Posterior cingulate gyrus (tissue), 11 donors: ENCODE results near the gene GTF2IRD1.
"Not testable (repeated sequence)": the region's sequence is repeated elsewhere in the genome, so short reads cannot be mapped to it uniquely, and the experiment has no call there.

Experiments used
- DNase-seq, 10 donors: peaks; one replicate each; pipeline versions ENCODE4 v3.0.0 to v3.0.0-alpha.2; 2020 to 2021; ENCODE audit warnings: mixed read lengths in 3 of 10
- intact Hi-C: fragments of 100-400 bp; cut with DNase I; formaldehyde crosslinking; loops from one replicate; pipeline ENCODE4 v1.15.1; 2023

The GTF2IRD1 gene

DNA sequence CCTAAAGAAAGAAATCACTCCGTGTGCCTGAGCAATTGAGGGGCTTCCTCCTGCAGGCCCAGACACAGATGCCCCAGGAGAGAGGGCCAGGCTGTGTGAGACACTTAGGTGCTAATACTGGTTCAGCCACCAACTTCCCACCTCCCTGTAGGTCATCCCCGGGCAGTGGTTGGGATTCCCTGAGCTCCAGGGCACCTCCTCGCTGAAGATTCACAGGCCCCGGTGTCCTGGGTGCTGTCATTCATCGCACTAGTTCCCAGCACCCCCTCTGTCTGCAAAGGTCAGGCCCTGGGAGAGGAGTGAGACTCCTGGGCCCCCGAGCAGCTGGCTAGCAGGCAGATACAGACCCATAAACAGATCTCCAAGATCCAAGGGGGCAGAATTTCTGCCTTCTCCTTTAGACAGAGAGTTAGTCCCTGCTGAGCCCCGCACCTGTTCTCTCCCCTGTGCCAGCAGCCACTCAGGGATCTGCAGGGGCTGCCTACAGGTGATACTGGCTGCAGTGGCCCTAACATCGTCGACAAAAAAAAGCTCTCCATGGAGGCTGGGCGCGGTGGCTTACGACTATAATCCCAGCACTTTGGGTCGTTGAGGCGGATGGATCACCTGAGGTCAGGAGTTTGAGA is 165.6 kb downstream of the GTF2IRD1 start:
- no peak for DNase-seq
- intact Hi-C loops, result no loop called here

DNA sequence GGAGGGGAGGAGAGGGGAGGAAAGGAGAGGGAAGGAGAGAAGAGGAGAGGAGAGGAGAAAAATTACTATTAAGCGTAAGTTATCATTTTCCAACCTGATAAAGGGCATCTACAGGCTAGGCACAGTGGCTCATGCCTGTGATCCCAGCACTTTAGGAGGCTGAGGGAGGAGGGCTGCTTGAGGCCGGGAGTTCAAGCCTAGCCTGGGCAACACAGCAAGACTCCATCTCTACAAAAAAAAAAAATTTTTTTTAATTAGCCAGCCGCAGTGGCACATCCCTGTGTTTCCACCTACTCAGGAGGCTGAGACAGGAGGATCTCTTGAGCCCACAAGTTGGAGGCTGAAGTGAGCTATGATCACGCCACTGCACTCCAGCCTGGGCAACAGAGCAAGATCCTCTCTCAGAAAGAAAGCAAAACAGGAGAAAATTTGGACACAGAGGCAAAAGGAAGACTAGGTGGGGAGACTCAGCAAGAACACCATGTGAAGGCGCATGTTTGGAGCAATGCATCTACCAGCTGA is 168.6 kb downstream of the GTF2IRD1 start:
- DNase-seq, result no peak
- intact Hi-C loops, result no loop called here

DNA sequence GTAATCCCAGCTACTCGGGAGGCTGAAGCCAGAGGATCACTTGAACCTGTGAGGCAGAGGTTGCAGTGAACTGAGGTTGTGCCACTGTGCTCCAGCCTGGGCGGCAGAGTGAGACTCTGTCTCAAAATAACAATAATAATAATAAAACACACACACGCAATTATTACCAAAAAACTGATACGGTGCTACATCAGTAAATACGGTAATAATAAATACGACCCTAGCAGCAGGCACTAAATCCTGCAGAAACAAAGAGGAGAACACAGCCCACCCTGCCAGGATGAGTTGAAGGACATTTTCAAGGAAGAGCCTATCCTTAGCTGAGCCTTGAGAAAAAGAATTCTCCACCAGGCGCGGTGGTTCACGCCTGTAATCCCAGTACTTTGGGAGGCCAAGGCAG is 169.4 kb downstream of the GTF2IRD1 start:
- intact Hi-C loops, result no loop called here

DNA sequence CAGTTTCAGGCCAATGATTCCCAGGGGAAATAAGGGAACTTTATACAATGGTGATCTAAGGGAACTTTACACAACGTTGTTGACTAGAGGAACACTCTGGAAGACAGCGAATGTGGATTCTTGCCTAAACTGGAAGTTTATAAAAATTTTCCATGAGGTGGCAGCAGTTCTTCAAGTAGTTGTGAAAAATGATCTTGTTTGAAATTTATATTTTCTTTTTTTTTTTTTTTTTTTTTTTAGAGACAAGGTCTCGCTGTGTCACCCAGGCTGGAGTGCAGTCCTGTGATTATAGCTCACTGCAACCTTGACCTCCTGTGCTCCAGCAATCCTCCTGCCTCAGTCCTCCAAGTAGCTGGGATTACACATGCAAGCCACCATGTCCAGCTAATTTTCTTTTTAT is 171.7 kb downstream of the GTF2IRD1 start:
- intact Hi-C loops, result no loop called here
- DNase-seq, result no peak

More for the DNA sequence above, 169.4 kb downstream of the GTF2IRD1 start:
- DNase-seq, result no peak

DNA sequence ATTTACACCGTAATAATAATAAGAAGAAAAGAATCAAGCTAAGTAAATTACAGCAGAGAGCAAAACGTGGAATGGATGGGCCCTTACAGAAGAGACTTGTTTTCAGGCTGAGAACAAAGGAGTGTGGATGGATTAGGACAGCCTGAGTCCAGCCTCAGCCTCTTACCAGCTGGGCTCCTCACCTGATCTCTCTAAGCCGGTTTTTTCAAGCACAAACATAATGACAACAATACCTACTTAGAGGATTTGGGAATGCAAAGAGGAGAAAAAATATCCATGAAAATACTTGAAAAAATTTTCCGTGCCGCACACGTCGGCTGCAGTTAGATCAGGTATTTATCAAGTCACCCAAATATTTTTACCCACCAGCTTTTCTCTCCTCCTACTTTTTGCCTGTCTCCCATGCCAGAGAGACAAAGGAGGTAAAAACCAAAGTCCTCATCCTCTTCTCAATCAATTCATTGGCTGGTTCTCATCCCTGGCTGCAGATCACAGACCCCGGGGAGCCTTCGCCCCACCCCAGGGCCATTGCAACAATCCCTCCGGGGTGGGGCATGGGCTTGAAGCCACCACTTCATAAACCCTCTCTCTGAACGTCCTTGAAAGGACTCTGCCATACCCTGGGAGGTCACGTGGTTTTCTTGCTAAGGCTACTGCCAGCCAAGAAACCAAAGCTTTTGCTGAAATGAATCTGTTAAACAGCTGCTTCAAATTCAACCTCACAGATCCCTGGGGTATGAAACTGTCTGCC is 174.1 kb downstream of the GTF2IRD1 start:
- intact Hi-C loops, result no loop called here
- peak in 1 of 10 donors; percentile 25 for DNase-seq

DNA sequence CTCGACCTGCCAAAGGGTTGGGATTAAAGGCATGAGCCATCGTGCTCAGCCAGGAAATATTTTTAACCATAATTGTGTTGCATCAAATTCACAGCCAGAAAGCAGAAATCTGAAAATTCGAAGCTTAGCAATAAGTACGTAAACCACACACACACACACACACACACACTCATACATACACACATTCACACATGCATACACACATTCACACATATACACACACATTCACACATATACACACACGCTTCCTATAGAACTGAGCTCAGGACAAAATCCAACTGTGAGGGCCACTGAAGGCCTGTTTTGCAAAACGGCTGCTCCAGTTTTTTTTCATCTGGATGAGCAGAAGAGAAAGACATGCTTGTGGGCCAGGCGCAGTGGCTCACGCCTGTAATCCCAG is 178.8 kb downstream of the GTF2IRD1 start:
- intact Hi-C loops, result loop anchor here (10.0 kb wide), 1 partner anchor 48 kb away; no protein-coding TSS in a partner anchor
- DNase-seq, result no peak

DNA sequence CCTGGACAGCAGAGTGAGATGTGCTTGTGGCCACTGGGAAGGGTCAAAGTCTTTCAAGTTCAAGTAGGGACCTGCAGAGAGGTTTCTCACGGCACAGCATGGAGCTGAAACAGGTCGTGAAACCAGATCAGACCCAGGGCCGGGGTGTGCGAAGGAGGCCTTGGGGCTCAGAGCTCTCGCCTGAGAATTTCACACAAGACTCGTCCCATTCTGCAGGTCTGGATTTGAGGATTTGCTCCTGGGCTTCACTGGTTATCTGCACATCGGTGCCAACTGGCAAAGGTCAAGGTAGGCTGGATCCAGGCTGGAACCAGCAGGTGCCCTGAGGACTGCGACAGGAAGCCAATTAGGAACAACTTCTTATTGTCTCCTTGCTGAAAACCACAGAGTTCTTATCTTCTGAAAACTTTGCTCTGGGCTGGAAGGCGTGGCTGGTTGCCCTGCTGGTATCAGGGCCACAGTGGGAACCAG is 179.8 kb downstream of the GTF2IRD1 start:
- DNase-seq, result no peak
- intact Hi-C loops, result loop anchor here (10.0 kb wide), 1 partner anchor 49 kb away; no protein-coding TSS in a partner anchor

DNA sequence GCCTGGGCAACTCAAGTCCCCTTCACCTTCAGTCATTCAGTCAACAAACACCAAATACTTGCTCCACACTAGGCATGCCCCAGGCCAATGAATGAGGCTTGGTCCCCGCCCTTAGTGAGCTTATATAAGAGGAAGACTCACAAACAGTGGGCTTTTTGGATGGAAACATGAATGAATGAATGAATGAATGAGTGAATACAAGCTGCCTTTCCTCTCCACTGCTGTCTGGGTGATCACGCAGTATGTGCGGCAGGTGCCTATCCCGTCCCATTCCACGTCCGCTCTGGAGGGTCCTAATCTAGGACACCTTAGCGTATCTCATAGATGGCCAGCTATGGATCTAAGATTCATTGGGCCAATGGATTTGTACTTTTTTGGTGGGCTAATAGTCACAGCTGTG is 184.0 kb downstream of the GTF2IRD1 start:
- intact Hi-C loops, result loop anchor here (10.0 kb wide), 1 partner anchor 53 kb away; no protein-coding TSS in a partner anchor

DNA sequence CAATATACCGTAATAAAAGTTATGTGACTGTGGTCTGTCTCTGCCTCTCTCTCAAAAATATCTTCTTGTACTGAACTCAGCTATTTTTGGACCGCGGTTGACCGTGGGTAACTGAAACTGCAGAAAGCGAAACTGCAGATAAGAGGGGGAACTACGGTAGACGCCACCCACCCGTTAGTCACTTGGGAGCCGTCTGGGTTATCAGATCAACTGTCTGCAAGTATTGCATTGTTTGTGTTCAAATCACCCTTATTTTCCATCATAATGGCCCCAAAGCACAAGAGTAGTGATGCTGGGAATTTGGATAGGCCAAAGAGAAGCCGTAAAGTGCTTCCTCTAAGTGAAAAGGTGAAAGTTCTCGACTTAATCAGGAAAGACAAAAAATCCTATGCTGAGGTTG is 196.3 kb downstream of the GTF2IRD1 start:
- intact Hi-C loops, result loop anchor here (10.0 kb wide), 2 partner anchors 195 to 235 kb away; partner anchors contain the start of gene GTF2IRD1
- peak in 2 of 10 donors; percentile 22 to 25 for DNase-seq

More for the DNA sequence above, 184.0 kb downstream of the GTF2IRD1 start:
- no peak for DNase-seq

DNA sequence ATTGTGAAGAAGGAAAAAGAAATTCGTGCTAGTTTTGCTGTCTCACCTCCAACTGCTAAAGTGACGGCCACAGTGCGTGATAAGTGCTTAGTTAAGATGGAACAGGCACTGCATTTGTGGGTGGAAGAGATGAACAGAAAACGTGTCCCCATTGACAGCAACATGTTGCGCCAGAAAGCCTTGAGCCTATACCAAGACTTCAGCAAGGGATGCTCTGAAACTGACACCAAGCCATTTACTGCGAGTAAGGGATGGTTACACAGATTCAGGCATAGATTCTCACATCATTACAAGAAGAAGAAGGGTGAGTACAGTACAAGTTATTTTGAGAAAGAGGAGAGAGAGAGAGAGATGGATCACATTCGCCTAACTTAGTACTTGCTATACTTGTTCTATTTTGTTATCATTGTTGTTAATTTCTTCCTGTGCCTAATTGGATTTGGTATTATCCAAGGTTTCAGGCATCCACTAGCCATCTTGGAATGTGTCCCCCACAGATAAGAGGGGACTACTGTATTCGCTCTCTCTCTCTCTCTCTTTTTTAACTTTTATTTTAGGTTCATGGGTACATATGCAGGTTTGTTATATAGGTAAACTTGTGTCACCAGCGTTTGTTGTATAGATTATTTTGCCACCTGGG is 196.9 kb downstream of the GTF2IRD1 start:
- intact Hi-C loops, result loop anchor here (10.0 kb wide), 2 partner anchors 196 to 236 kb away; partner anchors contain the start of gene GTF2IRD1
- not testable (repeated sequence) for DNase-seq

DNA sequence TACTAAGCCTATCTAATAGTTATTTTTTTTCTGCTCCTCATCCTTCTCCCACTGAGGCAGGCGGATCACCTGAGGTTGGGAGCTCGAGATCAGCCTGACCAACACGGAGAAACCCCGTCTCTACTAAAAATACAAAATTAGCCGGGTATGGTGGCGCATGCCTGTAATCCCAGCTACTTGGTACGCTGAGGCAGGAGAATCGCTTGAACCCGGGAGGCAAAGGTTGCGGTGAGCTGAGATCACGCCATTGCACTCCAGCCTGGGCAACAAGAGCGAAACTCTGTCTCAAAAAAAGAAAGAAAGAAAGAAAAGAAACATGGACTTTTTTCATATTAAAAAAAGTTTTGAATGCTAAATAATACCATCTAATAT is 197.4 kb downstream of the GTF2IRD1 start:
- DNase-seq, result peak in 1 of 10 donors; percentile 9
- intact Hi-C loops, result loop anchor here (10.0 kb wide), 2 partner anchors 196 to 236 kb away; partner anchors contain the start of gene GTF2IRD1
